ENCODE measurements around the gene PCNT. TPM values are rescaled to one million over a fixed set of nuclear protein-coding genes. Genes with fewer than 3 reads are reported as not detected.

The PCNT gene
- total RNA-seq, 1 experiment from 2014 or later: 39.6 TPM

- Mint-ChIP-seq H3K36me3 (ENCODE audit: insufficient read depth in 1 of 3, low read depth in 3 of 3) (peaks cover 34 to 75% (median 70%) of the 10 kb centered on the region in 3 experiments; a peak in 6 of 7 replicates), H3K4me1 (no peaks in the 10 kb centered on the region), H3K4me3 (no peak overlapping the region), H3K9me3 (no peaks in the 10 kb centered on the region), H3K27ac (no peak overlapping the region), H3K27me3 (ENCODE audit: low read depth) (no peaks in the 10 kb centered on the region)
- Histone ChIP-seq H3K23ac (ENCODE audit: insufficient read length, low read depth, low read length) (no peak overlapping the region), H3K14ac (ENCODE audit: insufficient read depth, low read length) (no peak overlapping the region), H3K27ac (ENCODE audit: insufficient read length, low read depth, low read length) (no peak overlapping the region), H2BK12ac (ENCODE audit: insufficient read length, low read depth, low read length) (no peak overlapping the region), H4K8ac (replicated peaks; ENCODE audit: insufficient read length, low read depth, low read length) (no peak overlapping the region), H2BK5ac (ENCODE audit: insufficient read length, low read length) (no peak overlapping the region), H2AFZ (ENCODE audit: low read length) (no peak overlapping the region), H3K9me3 (ENCODE audit: control insufficient read depth, low read depth, low read length) (no peaks in the 10 kb centered on the region), H3K79me2 (ENCODE audit: insufficient read depth, low read length) (no peaks in the 10 kb centered on the region), H3K23me2 (ENCODE audit: insufficient read length, low read depth, low read length, poor library complexity, severe bottlenecking) (no peaks in the 10 kb centered on the region), H4K5ac (ENCODE audit: insufficient read length, low read depth, low read length) (no peak overlapping the region), H3K27me3 (ENCODE audit: insufficient read depth, low read length) (no peaks in the 10 kb centered on the region), H2AK5ac (ENCODE audit: insufficient read length, low read length) (no peak overlapping the region), H3K4me1 (ENCODE audit: insufficient read depth, low read length) (no peaks in the 10 kb centered on the region), H3K4ac (ENCODE audit: low read depth, low read length) (no peak overlapping the region), H4K20me1 (ENCODE audit: control insufficient read depth, insufficient read depth, insufficient read length) (no peaks in the 10 kb centered on the region), H2BK20ac (ENCODE audit: low read depth, low read length, poor library complexity, severe bottlenecking) (no peak overlapping the region), H3K79me1 (ENCODE audit: insufficient read depth, low read depth, low read length, poor library complexity, severe bottlenecking) (no peaks in the 10 kb centered on the region), H3K9ac (ENCODE audit: extremely low read depth, insufficient read length, low read length) (no peak overlapping the region), H2BK15ac (ENCODE audit: low read depth, low read length) (no peak overlapping the region), H4K91ac (ENCODE audit: insufficient read length, low read depth, low read length) (no peak overlapping the region), H3K18ac (ENCODE audit: insufficient read length, low read depth, low read length) (no peak overlapping the region), H3T11ph (ENCODE audit: low read length) (no peak overlapping the region), H2BK120ac (ENCODE audit: low read depth, low read length, poor library complexity, severe bottlenecking) (no peak overlapping the region), H3K4me2 (ENCODE audit: insufficient read depth, insufficient read length, low read length) (no peak overlapping the region), H3K56ac (ENCODE audit: insufficient read length, low read depth, low read length) (no peak overlapping the region)
- WGBS (ENCODE audit: extremely low coverage, insufficient read length, low lambda C conversion rate): no CpG with 5 or more reads among the region's 13 CpGs
- TF ChIP-seq CTCF (conservative IDR thresholded peaks at IDR 0.05): no peak
- DNase-seq: no peak
These were observed 30.6 kb downstream of the PCNT start for GRCh38 chr21:46354518-46354917.

Measured in H9 (cell line).